ENCODE data around the gene HUWE1. TPM values are rescaled to one million over a fixed set of nuclear protein-coding genes. Genes with fewer than 3 reads are reported as not detected.

HUWE1 gene
- total RNA-seq, 3 donors from 2014 or later: 99.7 to 122 (median 108) TPM

GRCh38 chrX:53637479-53637878 is 49.0 kb downstream of the HUWE1 start:
- Histone ChIP-seq H3K4me3 (no peak overlapping the region), H3K9me3 (no peaks in the 10 kb centered on the region), H3K27ac (no peak overlapping the region), H3K36me3 (peaks cover 4% of the 10 kb centered on the region), H3K4me1 (no peaks in the 10 kb centered on the region), H3K27me3 (peaks cover 0 to 9% of the 10 kb centered on the region in 2 donors)
- TF ChIP-seq CTCF (IDR thresholded peaks at IDR 0.05) (no peak), POLR2A (IDR thresholded peaks at IDR 0.05) (no peak), POLR2AphosphoS5 (IDR thresholded peaks at IDR 0.05) (no peak)
- intact Hi-C loops (cut with DNase I; ENCODE audit: low total_unique reads): no loop called here
- DNase-seq (ENCODE audit: low spot score in 2 of 2): no peak

GRCh38 chrX:53631156-53631555 is 55.4 kb downstream of the HUWE1 start:
- no peak for DNase-seq (ENCODE audit: low spot score in 2 of 2)
- Histone ChIP-seq H3K9me3 (no peaks in the 10 kb centered on the region), H3K27me3 (peaks cover 0 to 25% of the 10 kb centered on the region in 2 donors), H3K4me1 (no peaks in the 10 kb centered on the region), H3K4me3 (no peak overlapping the region), H3K27ac (no peak overlapping the region), H3K36me3 (peaks cover 5% of the 10 kb centered on the region)
- intact Hi-C loops (cut with DNase I; ENCODE audit: low total_unique reads): no loop called here
- no peak for TF ChIP-seq POLR2AphosphoS5 (IDR thresholded peaks at IDR 0.05)
- TF ChIP-seq CTCF (IDR thresholded peaks at IDR 0.05): no peak
- TF ChIP-seq POLR2A (IDR thresholded peaks at IDR 0.05): no peak

GRCh38 chrX:53630261-53630660 is 56.3 kb downstream of the HUWE1 start:
- Histone ChIP-seq H3K27me3 (peaks cover 0 to 25% of the 10 kb centered on the region in 2 donors), H3K36me3 (peaks cover 5% of the 10 kb centered on the region)
- TF ChIP-seq CTCF (IDR thresholded peaks at IDR 0.05) (no peak), POLR2AphosphoS5 (IDR thresholded peaks at IDR 0.05) (no peak), POLR2A (IDR thresholded peaks at IDR 0.05) (no peak)

GRCh38 chrX:53622431-53622830 is 64.1 kb downstream of the HUWE1 start:
- TF ChIP-seq POLR2AphosphoS5 (IDR thresholded peaks at IDR 0.05): no peak
- no peak for TF ChIP-seq POLR2A (IDR thresholded peaks at IDR 0.05)
- no peak for DNase-seq (ENCODE audit: low spot score in 2 of 2)
- H3K27ac ChIP-seq: no peak overlapping the region
- no peaks in the 10 kb centered on the region for H3K36me3 ChIP-seq
- H3K4me1 ChIP-seq: no peaks in the 10 kb centered on the region
- H3K4me3 ChIP-seq: no peak overlapping the region
- no peaks in the 10 kb centered on the region for H3K9me3 ChIP-seq
- intact Hi-C loops (cut with DNase I; ENCODE audit: low total_unique reads): no loop called here
- peaks cover 0 to 23% of the 10 kb centered on the region in 2 donors for H3K27me3 ChIP-seq

More at GRCh38 chrX:53630261-53630660, 56.3 kb downstream of the HUWE1 start:
- no peaks in the 10 kb centered on the region for H3K4me1 ChIP-seq
- no peaks in the 10 kb centered on the region for H3K9me3 ChIP-seq
- DNase-seq (ENCODE audit: low spot score in 2 of 2): no peak
- intact Hi-C loops (cut with DNase I; ENCODE audit: low total_unique reads): no loop called here
- no peak overlapping the region for H3K4me3 ChIP-seq
- no peak overlapping the region for H3K27ac ChIP-seq

GRCh38 chrX:53621418-53621986 is 65.0 kb downstream of the HUWE1 start:
- no peaks in the 10 kb centered on the region for H3K9me3 ChIP-seq
- no peak for DNase-seq (ENCODE audit: low spot score in 2 of 2)
- peaks cover 0 to 19% of the 10 kb centered on the region in 2 donors for H3K27me3 ChIP-seq
- intact Hi-C loops (cut with DNase I; ENCODE audit: low total_unique reads): no loop called here
- no peaks in the 10 kb centered on the region for H3K4me1 ChIP-seq
- TF ChIP-seq CTCF (IDR thresholded peaks at IDR 0.05) (no peak), POLR2A (IDR thresholded peaks at IDR 0.05) (no peak), POLR2AphosphoS5 (IDR thresholded peaks at IDR 0.05) (no peak)
- H3K4me3 ChIP-seq: no peak overlapping the region
- no peaks in the 10 kb centered on the region for H3K36me3 ChIP-seq
- H3K27ac ChIP-seq: no peak overlapping the region
